NCI-H2029 treated with DMSO at 0.1 percent for 48 hours (cell line): ENCODE measurements around the gene PRKAG2.
"Not testable (repeated sequence)": the region's sequence is repeated elsewhere in the genome, so short reads cannot be mapped to it uniquely, and the experiment has no call there.

Experiments used
- DNase-seq: peaks from one replicate; lab custom pipeline; 2025; lab: John Stamatoyannopoulos, UW

Gene PRKAG2

GRCh38 chr7:151851145-151851751 lies 25.7 kb downstream of the PRKAG2 start:
- no peak for DNase-seq

DNA sequence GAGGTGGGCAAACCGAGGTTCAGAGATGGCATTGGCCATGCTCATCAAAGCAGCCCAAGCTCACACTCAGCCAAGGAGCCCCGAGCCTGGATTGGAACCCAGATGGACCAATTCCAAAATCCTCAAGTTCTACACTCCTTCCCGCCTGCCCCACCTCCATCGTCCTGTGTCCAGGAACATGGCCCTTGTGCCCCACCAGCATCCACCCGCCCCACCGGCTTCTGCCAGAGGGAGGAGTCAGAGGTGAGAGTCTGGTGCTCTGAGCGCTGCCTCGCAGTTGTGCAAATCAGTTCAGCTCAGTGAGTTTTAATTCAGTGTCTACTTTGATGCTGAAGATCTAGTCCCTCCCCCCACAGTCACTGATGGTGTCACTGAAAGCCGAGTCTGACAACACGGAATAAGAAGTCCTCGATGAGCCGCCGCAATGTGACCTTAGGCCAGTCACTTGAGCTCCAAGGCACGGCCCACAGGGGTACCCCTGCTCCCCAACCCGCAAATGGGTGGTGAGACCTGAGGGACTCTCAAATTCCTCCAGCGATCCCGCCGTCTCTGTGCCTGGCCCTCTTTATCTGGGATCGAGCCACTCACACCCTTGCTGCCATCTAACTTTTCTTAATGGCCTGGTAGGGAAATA lies 26.3 kb downstream of the PRKAG2 start:
- DNase-seq = no peak

- DNase-seq = no peak
Measured at GRCh38 chr7:151849879-151850260, 27.0 kb downstream of the PRKAG2 start.

- DNase-seq = no peak
Measured at GRCh38 chr7:151849008-151849878, 27.7 kb downstream of the PRKAG2 start.

- DNase-seq = no peak
Measured at GRCh38 chr7:151847681-151848081, 29.2 kb downstream of the PRKAG2 start.

DNA sequence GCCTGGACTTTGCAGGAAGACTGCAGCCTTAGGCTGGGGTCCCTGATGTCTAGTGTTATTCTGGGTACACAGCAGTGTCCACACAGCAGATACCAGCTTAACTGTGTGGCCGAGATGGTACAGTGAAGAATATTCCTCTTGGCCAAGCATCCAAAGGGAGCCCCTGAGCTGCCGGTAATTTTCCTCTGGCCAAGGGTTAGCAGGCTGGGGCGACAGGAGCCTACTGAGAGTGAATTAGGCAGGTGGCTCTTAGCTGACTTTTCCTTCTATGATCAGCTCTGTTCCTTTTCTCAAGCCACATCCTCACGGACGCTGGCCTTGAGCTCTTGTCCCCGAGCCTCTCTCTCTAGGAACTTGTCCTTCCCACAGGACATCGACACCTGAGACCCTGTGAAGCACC lies 29.8 kb downstream of the PRKAG2 start:
- no peak for DNase-seq

DNA sequence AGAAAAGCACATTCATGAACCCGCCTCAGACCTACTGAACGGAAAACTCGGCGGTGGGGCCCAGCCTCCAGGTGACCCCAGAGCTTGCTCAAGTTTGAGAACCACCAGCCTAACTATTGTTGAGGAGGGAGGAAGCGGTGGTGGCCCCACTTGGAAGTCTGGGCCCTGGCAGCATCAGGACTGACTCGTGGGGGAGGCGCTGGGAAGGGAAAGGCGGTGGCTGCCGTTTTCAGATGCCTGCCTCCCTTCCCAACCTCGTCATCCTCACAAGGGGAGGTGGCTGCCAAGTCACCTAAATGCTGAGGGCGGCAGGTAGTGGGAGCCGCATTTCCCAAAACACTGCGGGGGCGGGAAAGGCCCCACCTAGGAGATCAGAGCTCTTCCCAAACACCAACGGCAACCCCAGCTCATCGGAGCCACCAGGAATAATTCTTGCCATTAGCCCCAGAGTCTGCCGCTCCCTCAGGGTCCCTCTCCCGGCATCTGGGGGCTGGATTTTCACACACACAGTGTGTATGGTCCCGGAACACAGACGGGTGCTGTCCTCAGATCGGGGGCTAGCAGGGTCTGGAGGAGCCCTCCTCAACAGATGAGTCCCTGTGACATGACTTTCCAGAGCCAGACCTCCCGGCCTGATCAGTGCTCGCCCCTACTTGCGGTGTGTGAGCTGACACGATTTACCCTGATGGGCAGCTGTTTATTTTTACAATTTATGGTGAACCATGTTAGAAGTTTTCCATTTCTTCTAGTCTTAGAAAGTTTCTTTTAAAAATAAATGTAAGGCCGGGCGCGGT lies 31.3 kb downstream of the PRKAG2 start:
- DNase-seq = no peak

- DNase-seq = no peak
Measured at GRCh38 chr7:151844825-151845200, 32.1 kb downstream of the PRKAG2 start.

- DNase-seq = no peak
Measured at GRCh38 chr7:151844071-151844824, 32.7 kb downstream of the PRKAG2 start.

DNA sequence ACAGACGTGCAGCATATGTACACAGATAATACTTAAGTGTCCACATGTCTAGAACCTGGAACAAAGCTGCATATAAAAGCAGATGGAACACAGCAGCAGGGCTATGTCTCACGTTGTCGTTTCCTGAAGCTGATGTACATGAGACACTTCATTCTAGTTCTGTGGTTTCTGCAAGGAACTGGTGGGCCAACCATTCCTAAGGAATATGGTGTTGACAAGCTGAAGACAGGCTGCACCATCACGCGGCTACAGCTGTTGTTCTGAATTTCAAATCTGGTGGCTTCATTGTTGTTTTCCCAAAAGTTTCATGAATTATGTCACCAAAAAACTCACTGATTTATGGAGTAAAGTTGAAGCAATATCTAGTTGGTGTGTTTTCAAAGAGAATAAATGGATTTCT lies 33.7 kb downstream of the PRKAG2 start:
- no peak for DNase-seq

DNA sequence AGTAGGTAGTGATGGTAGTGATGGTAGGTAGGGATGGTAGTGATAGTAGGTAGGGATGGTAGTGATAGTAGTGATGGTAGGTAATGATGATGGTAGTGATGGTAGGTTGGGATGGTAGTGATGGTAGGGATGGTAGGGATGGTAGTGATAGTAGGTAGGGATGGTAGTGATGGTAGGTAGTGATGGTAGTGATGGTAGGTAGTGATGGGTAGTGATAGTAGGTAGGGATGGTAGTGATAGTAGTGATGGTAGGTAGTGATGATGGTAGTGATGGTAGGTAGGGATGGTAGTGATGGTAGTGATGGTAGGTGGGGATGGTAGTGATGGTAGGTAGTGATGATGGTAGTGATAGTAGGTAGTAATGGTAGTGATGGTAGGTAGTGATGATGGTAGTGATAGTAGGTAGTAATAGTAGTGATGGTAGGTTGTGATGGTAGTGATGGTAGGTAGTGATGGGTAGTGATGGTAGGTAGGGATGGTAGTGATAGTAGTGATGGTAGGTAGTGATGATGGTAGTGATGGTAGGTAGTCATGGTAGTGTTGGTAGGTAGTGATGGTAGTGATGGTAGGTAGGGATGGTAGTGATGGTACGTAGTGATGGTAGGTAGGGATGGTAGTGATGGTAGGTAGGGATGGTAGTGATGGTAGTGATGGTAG lies 35.4 kb downstream of the PRKAG2 start:
- not testable (repeated sequence) for DNase-seq

GRCh38 chr7:151840088-151840910 lies 36.6 kb downstream of the PRKAG2 start:
- DNase-seq = no peak

GRCh38 chr7:151839451-151839921 lies 37.4 kb downstream of the PRKAG2 start:
- no peak for DNase-seq

DNA sequence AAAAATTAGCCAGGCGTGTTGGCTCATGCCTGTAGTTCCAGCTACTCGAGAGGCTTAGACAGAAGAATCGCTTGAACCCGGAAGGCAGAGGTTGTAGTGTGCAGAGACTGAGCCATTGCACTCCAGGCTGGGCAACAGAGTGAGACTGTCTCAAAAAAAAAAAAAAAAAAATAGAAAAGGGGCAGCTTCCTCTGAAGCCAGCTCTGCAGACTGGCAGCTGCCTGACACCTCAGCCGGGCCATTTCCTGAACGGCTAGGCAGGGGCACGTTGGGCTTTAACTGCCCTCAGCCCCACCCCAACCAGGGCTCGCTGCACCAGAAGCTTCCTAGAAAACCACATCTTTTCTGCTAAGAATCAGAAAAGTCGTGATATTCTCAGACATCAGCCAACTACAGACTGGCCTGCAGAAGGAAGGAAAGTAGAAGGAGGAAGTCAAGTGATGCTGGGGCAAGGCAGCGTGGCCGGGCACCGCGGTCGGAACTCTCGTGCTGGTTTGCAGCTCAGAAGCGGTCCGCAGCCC lies 38.0 kb downstream of the PRKAG2 start:
- no peak for DNase-seq

DNA sequence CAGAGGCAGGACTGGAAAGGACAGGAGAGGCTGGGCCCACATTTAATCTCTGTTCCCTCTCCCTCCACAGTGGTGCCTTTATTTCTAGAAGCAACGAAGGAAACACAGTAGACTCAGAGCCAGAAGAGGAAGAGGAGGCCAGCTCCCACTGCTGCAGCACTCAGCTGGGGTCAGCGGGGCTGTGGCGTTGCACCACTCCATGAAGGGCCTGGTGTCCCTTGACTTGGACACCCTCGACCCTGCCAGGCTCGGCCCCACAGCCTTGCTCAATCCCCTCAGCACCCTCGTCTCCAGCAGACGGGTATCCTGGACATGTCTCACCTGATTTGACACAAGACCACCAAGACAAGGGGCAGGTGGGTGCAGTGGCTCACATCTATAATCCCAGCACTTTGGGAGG lies 38.8 kb downstream of the PRKAG2 start:
- no peak for DNase-seq

- DNase-seq = no peak
Measured at GRCh38 chr7:151837285-151838042, 39.5 kb downstream of the PRKAG2 start.

DNA sequence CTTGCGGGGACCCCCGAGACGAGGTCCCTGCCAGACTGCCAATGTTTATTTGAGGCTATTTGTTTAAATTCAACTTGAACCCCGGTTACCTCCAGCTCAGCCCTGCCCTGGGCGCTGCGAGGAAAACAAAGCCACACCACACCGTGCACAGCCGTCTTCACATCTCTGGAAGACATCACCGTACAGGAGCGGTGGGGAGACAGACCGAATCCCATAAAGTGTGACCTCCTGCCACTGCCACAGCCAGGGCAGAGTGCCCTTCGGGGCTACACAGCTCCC lies 40.0 kb downstream of the PRKAG2 start:
- DNase-seq = no peak

GRCh38 chr7:151836191-151836926 lies 40.6 kb downstream of the PRKAG2 start:
- no peak for DNase-seq

- DNase-seq = no peak
Measured at GRCh38 chr7:151835636-151836035, 41.3 kb downstream of the PRKAG2 start.
